Skeletal muscle tissue (tissue), 4 donors: ENCODE measurements around the gene FOXO3. TPM values are rescaled to one million over a fixed set of nuclear protein-coding genes. Genes with fewer than 3 reads are reported as not detected.
"Not testable (repeated sequence)": the region's sequence is repeated elsewhere in the genome, so short reads cannot be mapped to it uniquely, and the experiment has no call there.

Experiments
- H3K27ac ChIP-seq: one replicate; pipeline ENCODE4 v1.7.0; 2013; ENCODE audit warnings: mild to moderate bottlenecking, low read depth, low read length, inconsistent platforms
- H3K27me3 ChIP-seq, 3 donors: one replicate each; pipeline ENCODE4 v1.7.0; 2013; ENCODE audit warnings: low read length in 3 of 3; ENCODE audit not compliant: control insufficient read depth in 3 of 3, insufficient read depth in 3 of 3
- H3K36me3 ChIP-seq, 3 donors: one replicate each; pipeline ENCODE4 v1.7.0; 2013; ENCODE audit warnings: low read length in 3 of 3; ENCODE audit not compliant: control insufficient read depth in 3 of 3, insufficient read depth in 3 of 3
- H3K4me1 ChIP-seq, 3 donors: one replicate each; pipeline ENCODE4 v1.7.0; 2013; ENCODE audit warnings: low read length in 3 of 3, mild to moderate bottlenecking in 3 of 3; ENCODE audit not compliant: control insufficient read depth in 3 of 3, insufficient read depth in 3 of 3
- H3K4me3 ChIP-seq, 3 donors: one replicate each; pipeline ENCODE4 v1.7.0; 2013; ENCODE audit warnings: low read length in 3 of 3
- H3K9ac ChIP-seq, 3 donors: one replicate each; pipeline ENCODE4 v1.7.0; 2013; ENCODE audit warnings: low read length in 3 of 3, mild to moderate bottlenecking in 3 of 3, moderate library complexity in 2 of 3, low read depth in 1 of 3
- H3K9me3 ChIP-seq, 3 donors: one replicate each; pipeline ENCODE4 v1.7.0; 2013; ENCODE audit warnings: low read length in 3 of 3; ENCODE audit not compliant: control insufficient read depth in 3 of 3
- total RNA-seq: library from RNA; depleted of rRNA; stranded (reverse); fragments of >200 nt; gene quantifications from one replicate; pipeline ENCODE4 v1.2.3, GENCODE V29; 2014
- donor health status: Osteomylitis.

FOXO3 gene
- total RNA-seq, 1 donor from 2014 or later: 30.8 TPM

- H3K27ac ChIP-seq, H3K9me3 ChIP-seq, H3K4me3 ChIP-seq, H3K9ac ChIP-seq, H3K27me3 ChIP-seq: not testable (repeated sequence)
- Histone ChIP-seq H3K36me3 (peaks cover 6 to 16% (median 11%) of the 10 kb centered on the region in 3 donors), H3K4me1 (peaks cover 42 to 52% (median 43%) of the 10 kb centered on the region in 3 donors)
These were observed 102.9 kb downstream of the FOXO3 start for GRCh38 chr6:108663494-108664064.

DNA sequence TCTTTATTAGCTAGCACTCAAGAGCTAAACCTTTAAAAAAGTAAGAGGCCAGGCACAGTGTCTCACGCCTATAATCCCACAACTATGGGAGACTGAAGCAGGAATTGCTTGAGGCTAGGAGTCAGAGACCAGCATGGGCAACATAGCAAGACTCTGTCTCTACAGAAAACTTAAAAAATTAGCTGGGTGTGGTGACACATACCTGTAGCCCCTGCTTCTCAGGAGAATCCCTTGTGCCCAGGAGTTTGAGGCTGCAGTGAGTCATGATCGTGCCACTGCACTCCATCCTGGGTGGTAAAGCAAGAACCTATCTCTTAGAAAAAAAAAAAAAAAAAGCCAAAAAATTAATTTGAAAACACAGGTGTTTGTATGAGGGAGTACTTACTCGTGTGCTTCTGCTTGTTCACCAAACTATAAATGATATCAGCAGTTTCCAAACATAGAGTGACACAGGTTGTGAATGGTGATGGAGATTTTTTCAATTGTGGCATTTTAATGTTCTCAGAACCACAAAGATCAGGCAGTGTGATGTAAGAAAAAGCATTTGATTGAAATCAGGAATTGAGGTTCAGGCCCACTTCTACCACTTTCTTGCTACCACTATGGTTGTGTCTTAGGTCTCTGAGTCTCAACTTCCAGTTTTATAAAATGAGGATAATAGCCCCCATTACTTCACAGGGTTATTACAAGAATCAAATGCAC, 104.9 kb downstream of the FOXO3 start:
- Histone ChIP-seq H3K27ac (no peak overlapping the region), H3K4me1 (peaks cover 44 to 52% (median 45%) of the 10 kb centered on the region in 3 donors), H3K9me3 (no peaks in the 10 kb centered on the region), H3K4me3 (no peak overlapping the region), H3K36me3 (peaks cover 6 to 17% (median 11%) of the 10 kb centered on the region in 3 donors), H3K27me3 (no peaks in the 10 kb centered on the region), H3K9ac (no peak overlapping the region)

DNA sequence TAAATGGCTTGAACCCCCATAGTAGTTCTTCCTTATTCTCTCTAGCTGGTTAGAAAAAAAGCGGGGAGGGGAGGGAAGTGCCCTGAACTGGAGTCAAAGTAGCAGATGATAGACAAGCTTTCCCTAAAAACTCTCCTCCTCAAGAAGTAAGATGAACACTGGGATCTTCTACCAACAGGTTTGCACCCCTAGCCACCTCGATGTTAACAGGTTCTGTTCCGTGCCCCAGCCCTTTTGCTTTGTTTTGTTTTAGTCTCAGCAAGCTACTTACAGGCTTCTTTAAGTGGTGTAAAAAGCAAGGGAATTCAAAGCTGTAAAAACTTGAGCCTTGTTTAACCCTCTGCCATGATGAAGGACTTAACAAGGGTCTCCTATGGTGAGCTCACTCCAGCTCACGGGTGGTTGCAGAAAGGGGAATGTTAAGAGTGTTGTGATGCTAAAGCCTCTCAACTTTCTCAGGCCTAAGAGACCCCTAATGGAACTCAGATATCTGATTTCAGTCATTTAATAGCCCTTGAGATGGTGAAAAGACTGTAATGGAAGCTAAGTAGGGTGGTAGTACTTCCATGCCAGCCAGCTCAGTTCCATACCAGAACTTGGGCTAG, 106.0 kb downstream of the FOXO3 start:
- no peak overlapping the region for H3K9ac ChIP-seq
- no peak overlapping the region for H3K27ac ChIP-seq
- peaks cover 48 to 54% (median 51%) of the 10 kb centered on the region in 3 donors for H3K4me1 ChIP-seq
- no peak overlapping the region for H3K4me3 ChIP-seq
- H3K36me3 ChIP-seq: peaks cover 6 to 17% (median 11%) of the 10 kb centered on the region in 3 donors
- H3K9me3 ChIP-seq: no peaks in the 10 kb centered on the region
- no peaks in the 10 kb centered on the region for H3K27me3 ChIP-seq

- Histone ChIP-seq H3K27ac (peak overlapping the region; percentile 4), H3K36me3 (peaks cover 6 to 17% (median 11%) of the 10 kb centered on the region in 3 donors), H3K9ac (no peak overlapping the region), H3K4me3 (peak overlapping the region in 1 of 3 donors; percentile 5), H3K9me3 (no peaks in the 10 kb centered on the region), H3K27me3 (no peaks in the 10 kb centered on the region), H3K4me1 (peaks cover 47 to 62% (median 56%) of the 10 kb centered on the region in 3 donors)
These were observed 107.3 kb downstream of the FOXO3 start for GRCh38 chr6:108667993-108668392.

- Histone ChIP-seq H3K36me3 (peaks cover 3 to 13% (median 5%) of the 10 kb centered on the region in 3 donors), H3K9ac (no peak overlapping the region), H3K9me3 (no peaks in the 10 kb centered on the region), H3K4me3 (no peak overlapping the region), H3K27me3 (no peaks in the 10 kb centered on the region), H3K27ac (no peak overlapping the region), H3K4me1 (peaks cover 58 to 79% (median 67%) of the 10 kb centered on the region in 3 donors)
These were observed 109.0 kb downstream of the FOXO3 start for GRCh38 chr6:108669673-108670072.

- Histone ChIP-seq H3K4me1 (peaks cover 69 to 81% (median 80%) of the 10 kb centered on the region in 3 donors), H3K4me3 (peak overlapping the region in 1 of 3 donors; percentile 1), H3K9ac (peak overlapping the region in 1 of 3 donors; percentile 10), H3K36me3 (peaks cover 0 to 5% (median 0%) of the 10 kb centered on the region in 3 donors), H3K27me3 (no peaks in the 10 kb centered on the region), H3K27ac (peak overlapping the region; percentile 8), H3K9me3 (no peaks in the 10 kb centered on the region)
These were observed 110.5 kb downstream of the FOXO3 start for GRCh38 chr6:108671175-108671574.

GRCh38 chr6:108671790-108672189, 111.1 kb downstream of the FOXO3 start:
- H3K4me3 ChIP-seq: no peak overlapping the region
- H3K36me3 ChIP-seq: peaks cover 0 to 5% (median 0%) of the 10 kb centered on the region in 3 donors
- no peak overlapping the region for H3K27ac ChIP-seq
- peaks cover 72 to 83% (median 82%) of the 10 kb centered on the region in 3 donors for H3K4me1 ChIP-seq
- no peaks in the 10 kb centered on the region for H3K9me3 ChIP-seq
- no peaks in the 10 kb centered on the region for H3K27me3 ChIP-seq
- H3K9ac ChIP-seq: peak overlapping the region in 1 of 3 donors; percentile 28

DNA sequence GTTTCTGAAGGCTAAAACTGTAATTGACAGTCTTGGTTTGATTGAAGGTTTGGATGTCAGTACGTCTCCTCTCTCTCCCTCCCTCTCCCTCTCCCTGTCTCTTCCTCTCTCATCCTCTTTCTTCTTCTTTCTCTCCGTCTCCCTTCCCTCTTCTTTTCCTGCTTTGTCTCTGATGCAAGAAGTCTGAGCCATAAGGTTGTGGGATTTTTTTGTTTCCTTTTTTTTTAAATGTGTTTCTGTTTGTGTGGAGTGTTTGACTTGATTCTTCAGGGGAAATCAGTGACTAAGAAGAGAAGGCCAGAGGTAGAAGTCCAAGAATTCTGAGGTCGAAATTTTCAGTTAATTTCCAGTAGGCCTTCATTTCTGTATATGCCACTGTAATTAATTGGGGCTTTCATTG, 111.9 kb downstream of the FOXO3 start:
- H3K4me1 ChIP-seq: peaks cover 72 to 83% (median 82%) of the 10 kb centered on the region in 3 donors
- H3K36me3 ChIP-seq: peaks cover 0 to 5% (median 0%) of the 10 kb centered on the region in 3 donors
- H3K9me3 ChIP-seq: no peaks in the 10 kb centered on the region
- no peak overlapping the region for H3K9ac ChIP-seq
- H3K27me3 ChIP-seq: no peaks in the 10 kb centered on the region
- H3K4me3 ChIP-seq: no peak overlapping the region
- H3K27ac ChIP-seq: no peak overlapping the region

GRCh38 chr6:108673153-108673552, 112.4 kb downstream of the FOXO3 start:
- Histone ChIP-seq H3K27me3 (no peaks in the 10 kb centered on the region), H3K36me3 (peaks cover 0 to 3% (median 0%) of the 10 kb centered on the region in 3 donors), H3K9ac (no peak overlapping the region), H3K4me1 (peaks cover 72 to 82% (median 77%) of the 10 kb centered on the region in 3 donors), H3K9me3 (no peaks in the 10 kb centered on the region), H3K4me3 (no peak overlapping the region), H3K27ac (no peak overlapping the region)

DNA sequence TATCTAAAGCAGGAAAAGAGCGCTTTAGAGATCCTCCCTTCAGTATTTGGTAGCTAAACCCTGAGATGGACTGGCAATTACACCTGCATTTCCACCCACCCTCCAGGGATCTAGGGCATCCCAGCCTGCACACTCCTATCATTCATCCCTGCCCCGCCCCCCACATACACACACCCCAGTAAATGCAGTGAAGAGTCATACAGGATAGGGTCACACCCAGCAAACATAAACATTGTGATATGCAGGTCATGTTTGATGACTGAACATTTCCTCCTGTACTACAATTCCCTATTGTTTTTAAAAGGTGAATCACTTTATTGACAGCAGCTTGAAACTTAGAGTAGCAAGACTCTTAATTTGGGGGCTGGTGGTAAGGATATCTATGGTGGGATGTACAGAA, 112.9 kb downstream of the FOXO3 start:
- Histone ChIP-seq H3K4me1 (peaks cover 71 to 77% (median 73%) of the 10 kb centered on the region in 3 donors), H3K36me3 (peaks cover 0 to under 1% (median 0%) of the 10 kb centered on the region in 3 donors), H3K9ac (no peak overlapping the region), H3K27me3 (no peaks in the 10 kb centered on the region), H3K9me3 (no peaks in the 10 kb centered on the region), H3K4me3 (no peak overlapping the region), H3K27ac (no peak overlapping the region)
